NCI-H1930 (cell line): Measurements from ENCODE around the gene LRRC70.
"Not testable (repeated sequence)": the region's sequence is repeated elsewhere in the genome, so short reads cannot be mapped to it uniquely, and the experiment has no call there.

ENCODE experiments used
- DNase-seq, 2 experiments: peaks; one replicate each; lab custom pipeline; 2025; lab: John Stamatoyannopoulos, UW

Gene LRRC70

DNA sequence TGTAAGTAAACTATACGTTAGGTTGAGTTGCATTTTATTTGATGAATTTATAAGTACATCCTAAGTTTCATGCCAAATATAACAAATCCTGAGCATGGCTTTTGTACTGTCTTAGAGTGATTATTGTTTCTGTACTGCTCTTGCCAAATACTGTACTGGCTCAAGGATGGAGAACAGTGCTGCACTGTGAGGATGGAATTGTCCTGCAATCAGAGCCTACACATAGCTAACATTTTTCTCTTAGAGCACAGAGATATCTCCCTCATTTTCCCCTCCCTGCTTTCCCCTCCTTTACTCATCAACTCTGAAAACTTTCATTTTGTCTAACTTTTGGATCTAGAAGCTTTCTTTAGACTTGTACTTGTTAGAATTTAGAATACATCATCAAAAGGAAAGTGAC, 28.3 kb downstream of the LRRC70 start:
- no peak for DNase-seq

DNA sequence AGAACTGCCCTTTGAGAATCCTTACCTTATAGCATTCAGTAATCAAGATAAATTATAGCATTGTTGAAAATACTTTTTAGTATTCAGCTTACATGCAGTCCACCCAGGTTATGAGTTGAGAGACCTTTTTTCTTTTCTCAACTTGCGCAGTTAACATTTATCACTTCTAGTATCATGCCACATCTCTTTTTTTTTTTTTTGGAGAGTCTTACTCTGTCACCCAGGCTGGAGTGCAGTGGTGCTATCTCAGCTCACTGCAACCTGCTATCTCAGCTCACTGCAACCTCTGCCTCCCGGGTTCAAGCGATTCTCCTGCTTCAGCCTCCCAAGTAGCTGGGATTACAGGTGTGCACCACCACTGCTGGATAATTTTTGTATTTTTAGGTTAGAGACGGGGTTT, 29.0 kb downstream of the LRRC70 start:
- DNase-seq, result no peak

DNA sequence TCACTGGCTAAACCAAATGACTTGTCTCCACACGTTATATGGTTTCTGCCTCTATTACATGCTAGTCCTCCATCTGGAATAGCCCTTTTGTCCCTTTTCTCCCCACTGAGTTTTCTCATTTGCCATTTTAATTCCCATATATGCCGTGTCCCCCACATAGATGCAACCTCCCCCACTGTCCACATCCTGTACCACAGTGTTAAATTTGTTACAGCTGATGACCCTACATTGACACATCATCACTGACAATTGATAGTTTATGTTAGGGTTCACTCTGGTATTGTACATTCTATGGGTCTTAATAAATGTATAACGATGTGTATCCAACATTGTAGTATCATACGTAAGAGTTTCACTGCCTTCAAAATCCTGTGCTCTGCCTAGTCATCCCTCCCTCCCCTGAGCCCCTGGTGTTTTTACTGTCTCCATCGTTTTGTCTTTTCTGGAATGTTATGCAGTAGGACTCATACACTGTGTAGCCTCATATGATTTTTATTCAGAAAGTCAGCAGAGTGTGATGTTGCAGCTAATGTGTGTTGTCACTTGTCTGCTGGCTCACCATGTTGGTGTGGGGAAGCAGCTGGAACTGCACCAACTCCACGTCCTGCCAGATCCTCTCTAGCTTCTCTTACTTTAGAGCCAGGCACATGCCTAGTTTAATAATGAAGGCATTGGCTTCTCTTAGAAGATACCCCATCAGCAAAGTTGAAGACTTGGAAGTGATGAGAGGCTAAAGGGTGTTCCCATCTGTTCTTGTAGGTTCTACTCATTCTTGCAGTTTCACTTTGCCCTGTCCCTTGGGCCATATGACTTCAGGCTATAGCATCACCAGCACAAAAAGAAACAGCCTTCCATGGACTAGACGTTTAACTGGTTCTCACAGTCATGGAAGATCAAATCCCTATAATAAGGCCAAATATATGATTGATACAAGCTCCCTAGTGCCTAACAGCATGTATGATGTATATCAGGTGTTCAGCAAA, 30.2 kb downstream of the LRRC70 start:
- no peak for DNase-seq

DNA sequence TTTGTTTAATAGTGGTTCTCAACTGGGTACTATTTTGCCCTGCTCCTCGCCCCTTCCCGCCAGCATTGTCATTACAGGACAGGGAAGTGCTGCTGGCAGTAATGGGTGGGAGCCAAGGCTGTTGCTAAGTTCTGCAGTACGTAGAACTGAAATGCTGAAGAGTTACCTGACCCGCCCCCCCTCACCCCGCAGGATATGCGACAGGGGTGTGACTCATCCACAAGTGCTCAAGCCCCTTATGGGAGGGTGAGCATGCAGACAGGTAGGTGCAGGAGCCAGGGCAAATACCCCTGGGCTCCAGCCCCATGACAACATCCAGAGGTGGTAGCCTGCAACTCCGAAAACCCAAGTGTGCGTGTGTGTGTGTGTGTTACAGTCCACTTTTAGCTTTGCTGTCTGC, 35.7 kb downstream of the LRRC70 start:
- DNase-seq, result no peak

DNA sequence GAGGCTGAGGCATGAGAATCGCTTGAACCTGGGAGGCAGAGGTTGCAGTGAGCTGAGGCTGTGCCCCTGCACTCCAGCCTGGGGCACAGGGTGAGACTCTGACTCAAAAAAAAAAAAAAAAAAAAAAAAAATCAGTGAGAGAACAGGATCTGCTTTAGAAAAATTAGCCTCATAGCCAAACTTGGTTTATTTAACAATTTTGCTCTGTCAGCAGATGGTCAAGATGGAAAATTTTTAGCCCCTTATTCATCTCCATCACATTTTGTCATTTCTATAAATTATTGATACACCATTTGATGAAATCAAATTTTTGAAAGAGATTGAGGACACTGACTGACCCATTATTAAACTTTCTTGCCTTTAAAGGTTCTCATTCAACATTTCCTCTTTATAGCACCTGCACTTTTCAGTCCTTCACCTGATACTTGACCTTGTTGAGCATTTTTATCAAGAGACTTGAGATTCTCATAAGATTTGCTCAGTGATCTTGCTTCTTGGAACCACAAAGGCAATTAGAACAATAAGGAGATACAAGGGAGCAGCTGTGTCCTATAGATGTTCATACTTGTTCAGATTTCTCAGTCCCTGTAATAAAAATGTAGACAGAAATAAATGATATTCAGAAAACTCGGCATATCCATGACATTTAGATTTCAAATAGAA, 38.1 kb downstream of the LRRC70 start:
- no peak for DNase-seq

DNA sequence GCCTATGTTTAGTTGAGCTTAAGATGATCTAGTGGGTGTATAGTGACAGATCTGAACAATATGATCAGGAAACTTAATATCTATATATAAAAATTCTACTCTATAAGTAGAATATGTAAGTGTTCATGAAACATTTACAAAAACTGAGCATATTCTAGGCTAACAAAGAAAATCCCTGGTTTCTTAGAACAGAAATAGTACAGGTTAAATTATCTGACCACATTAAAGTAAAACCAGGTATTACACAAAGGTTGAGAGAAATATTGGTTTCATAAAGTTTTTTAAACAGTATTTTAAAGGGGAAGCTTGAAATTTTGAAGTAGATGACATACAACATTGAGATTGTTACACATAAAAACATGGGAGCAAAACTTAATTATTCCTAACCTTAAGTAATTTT, 39.3 kb downstream of the LRRC70 start:
- DNase-seq, result no peak

DNA sequence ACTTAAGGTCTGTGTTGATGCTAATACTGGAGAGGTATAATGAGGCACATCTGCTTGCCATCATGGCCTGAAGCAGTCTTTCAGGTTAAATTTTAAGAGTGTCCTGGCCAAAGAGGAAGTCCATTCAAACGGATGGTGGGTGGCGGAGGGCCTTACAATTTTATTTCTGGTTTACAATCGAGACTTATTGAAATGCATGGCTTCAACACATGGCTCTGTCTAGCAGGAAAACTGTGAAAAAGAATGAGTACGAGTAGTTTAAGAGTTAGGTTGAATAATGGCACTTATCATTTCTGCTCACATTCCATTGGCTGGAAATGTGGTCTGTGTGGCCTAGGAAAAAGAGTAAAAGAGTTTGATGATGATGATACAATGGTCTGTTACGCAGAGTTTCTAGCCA, 42.1 kb downstream of the LRRC70 start:
- no peak for DNase-seq

DNA sequence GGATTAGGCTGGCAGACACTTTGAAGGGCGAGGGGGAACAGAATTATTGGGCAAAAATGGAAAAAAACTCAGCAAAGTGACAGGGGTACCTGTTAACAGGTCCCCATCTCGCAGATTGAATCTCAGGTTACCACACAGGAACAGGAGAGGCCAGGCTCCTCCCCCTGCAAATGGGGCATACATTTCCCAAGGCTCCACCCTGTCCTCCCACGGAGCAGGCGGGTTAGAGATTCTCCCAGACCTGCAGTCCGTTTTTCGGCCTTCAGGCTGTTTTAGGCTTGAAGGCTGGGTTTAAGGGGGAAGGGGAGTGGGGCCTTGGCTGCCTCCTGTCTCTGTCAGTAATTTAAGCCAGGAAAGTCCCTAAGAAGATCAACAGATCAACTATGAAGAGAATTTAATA, 42.7 kb downstream of the LRRC70 start:
- DNase-seq, result no peak

DNA sequence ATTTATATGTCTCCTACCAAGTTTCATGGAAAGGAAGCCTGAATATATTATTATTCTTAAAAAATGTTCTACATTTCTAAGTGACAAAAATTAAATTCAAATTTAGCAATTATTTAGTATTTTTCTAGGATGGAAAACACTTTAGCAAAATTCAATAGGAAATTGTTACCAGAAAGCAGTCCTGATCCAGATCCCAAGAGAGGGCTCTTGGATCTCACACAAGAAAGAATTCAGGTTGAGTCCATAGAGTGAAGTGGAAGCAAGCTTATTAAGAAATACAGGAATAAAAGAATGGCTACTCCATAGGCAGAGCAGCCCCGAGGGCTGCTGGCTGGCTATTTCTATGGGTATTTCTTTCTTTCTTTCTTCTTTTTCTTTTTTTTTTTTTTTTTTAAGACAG, 44.7 kb downstream of the LRRC70 start:
- no peak for DNase-seq

DNA sequence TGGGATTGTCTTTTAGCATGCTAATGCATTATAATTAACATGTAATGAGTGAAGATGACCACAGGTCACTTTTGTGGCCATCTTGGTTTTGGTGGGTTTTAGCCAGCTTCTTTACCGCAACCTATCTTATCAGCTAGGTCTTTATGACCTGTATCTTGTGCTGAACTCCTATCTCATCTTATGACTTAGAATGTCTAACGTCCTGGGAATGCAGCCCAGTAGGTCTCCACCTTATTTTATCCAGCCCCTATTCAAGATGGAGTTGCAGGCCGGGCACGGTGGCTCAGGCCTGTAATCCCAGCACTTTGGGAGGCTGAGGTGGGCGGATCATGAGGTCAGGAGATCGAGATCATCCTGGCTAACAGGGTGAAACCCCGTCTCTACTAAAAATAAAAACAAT, 45.8 kb downstream of the LRRC70 start:
- DNase-seq, result not testable (repeated sequence)

DNA sequence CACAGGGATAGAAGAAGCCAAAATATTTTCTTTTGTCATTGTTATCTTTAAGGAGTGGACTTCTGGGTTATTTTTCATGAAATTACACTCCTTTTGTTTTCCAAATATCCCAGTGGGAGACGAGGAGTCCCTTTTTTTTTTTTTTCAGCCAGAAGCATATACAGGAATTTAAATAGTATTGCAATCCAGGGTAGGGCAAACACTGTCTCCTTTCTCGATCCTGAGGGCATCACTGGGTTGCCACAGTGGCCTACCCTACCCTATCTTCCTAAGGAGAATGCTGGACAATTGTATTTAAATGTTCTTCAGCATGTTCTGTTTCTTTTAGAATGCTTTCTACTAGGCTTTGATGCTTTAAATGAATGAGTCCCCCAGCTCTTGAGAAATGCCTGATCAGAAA, 47.9 kb downstream of the LRRC70 start:
- DNase-seq, result no peak

DNA sequence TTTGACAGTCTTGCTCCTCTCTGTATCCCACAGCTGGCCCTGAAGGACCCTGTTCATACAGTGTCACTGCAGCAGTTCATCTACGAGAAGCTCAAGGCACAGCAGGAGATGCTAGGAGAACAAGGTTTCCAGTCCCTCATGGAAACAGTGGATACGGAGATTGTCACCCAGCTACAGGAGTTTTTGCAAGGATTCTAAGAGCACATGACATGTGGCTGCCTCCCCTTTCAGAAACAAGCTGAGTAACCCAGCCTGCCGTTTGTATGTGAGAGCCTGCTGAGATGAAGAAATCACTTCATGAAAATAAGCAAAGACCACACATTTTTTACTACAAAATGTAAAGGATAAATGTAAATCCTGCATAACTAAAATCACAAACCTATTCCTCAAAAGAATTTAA, 48.5 kb downstream of the LRRC70 start:
- DNase-seq, result no peak

DNA sequence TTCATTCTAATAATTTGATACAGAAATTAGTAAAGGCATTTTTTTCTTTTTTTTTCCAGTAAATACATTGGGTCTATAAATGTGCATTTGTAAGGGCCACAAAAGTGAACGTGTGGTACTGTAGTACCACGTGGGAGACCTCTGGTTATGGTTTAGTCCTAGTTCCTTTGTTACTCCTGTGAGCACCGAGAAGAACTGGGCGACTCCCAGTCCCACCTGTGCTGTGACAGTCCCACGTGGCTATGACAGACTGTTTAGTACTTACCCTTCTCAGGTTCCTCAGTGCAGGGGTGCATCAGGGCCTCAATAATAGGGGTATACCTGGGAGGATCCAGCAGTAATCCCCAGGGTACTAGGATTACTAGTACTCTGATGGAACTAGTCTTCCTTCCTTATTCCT, 49.3 kb downstream of the LRRC70 start:
- no peak for DNase-seq
